Measurements from ENCODE around the gene KCNAB1. TPM values are rescaled to one million over a fixed set of nuclear protein-coding genes. Genes with fewer than 3 reads are reported as not detected.

Gene KCNAB1
- polyA plus RNA-seq, 1 donor (not counting 4 experiments of a cell fraction or from before 2014, with no cell fraction given) = 0.03 TPM

- H3K27ac ChIP-seq (ENCODE audit: control insufficient read depth, insufficient read depth, low read length) = no peak overlapping the region
- no peak overlapping the region for H2AFZ ChIP-seq (ENCODE audit: control insufficient read depth, low read length)
- FAIRE-seq (no peak), DNase-seq (ENCODE audit: low read depth, low spot score) (no peak)
- no peaks in the 10 kb centered on the region for H3K79me2 ChIP-seq (ENCODE audit: control insufficient read depth, insufficient read depth, low read length)
- H4K20me1 ChIP-seq (ENCODE audit: control insufficient read depth, extremely low read depth, insufficient read depth, low read length) = no peaks in the 10 kb centered on the region
- H3K4me3 ChIP-seq (ENCODE audit: control insufficient read depth in 2 of 3, extremely low read depth in 1 of 3, insufficient read depth in 2 of 3, low read depth in 1 of 3, low read length in 3 of 3) = no peak overlapping the region
- no peak for TF ChIP-seq CTCF (optimal IDR thresholded peaks at IDR 0.05 in 1 of 3, IDR thresholded peaks at IDR 0.05 in 1 of 3, conservative IDR thresholded peaks at IDR 0.05 in 1 of 3; ENCODE audit: extremely low read depth in 1 of 3, insufficient read depth in 2 of 3, low read length in 3 of 3)
- TF ChIP-seq EZH2 (IDR thresholded peaks at IDR 0.05; ENCODE audit: low read length) = no peak
- peaks cover 11% of the 10 kb centered on the region for H3K4me1 ChIP-seq (ENCODE audit: control insufficient read depth, extremely low read depth, insufficient read depth, low read length)
- H3K4me2 ChIP-seq (ENCODE audit: control insufficient read depth, extremely low read depth, insufficient read depth, low read depth, low read length) = no peak overlapping the region
- dilution Hi-C loops (cut with MboI; ENCODE audit: extremely low pct_ligation_motif_present, low sequenced_read_pairs) = no loop called here
- no peak overlapping the region for H3K9ac ChIP-seq (ENCODE audit: control insufficient read depth, extremely low read depth, insufficient read depth, low read length)
- no peaks in the 10 kb centered on the region for H3K9me3 ChIP-seq (ENCODE audit: control insufficient read depth, low read depth, low read length)
- H3K9me1 ChIP-seq (ENCODE audit: control insufficient read depth, extremely low read depth, insufficient read depth, low read length) = no peaks in the 10 kb centered on the region
- no peaks in the 10 kb centered on the region for H3K36me3 ChIP-seq (ENCODE audit: control insufficient read depth in 2 of 2, extremely low read depth in 1 of 2, insufficient read depth in 2 of 2, low read length in 2 of 2)
- no peaks in the 10 kb centered on the region for H3K27me3 ChIP-seq (ENCODE audit: control insufficient read depth, extremely low read depth, insufficient read depth, low read length)
Observed at GRCh38 chr3:156532730-156533129, 412.4 kb downstream of the KCNAB1 start.

- Histone ChIP-seq H3K9ac (ENCODE audit: control insufficient read depth, extremely low read depth, insufficient read depth, low read length) (no peak overlapping the region), H3K27me3 (ENCODE audit: control insufficient read depth, extremely low read depth, insufficient read depth, low read length) (no peaks in the 10 kb centered on the region), H3K79me2 (ENCODE audit: control insufficient read depth, insufficient read depth, low read length) (no peaks in the 10 kb centered on the region), H3K9me1 (ENCODE audit: control insufficient read depth, extremely low read depth, insufficient read depth, low read length) (no peaks in the 10 kb centered on the region), H3K4me3 (ENCODE audit: control insufficient read depth in 2 of 3, extremely low read depth in 1 of 3, insufficient read depth in 2 of 3, low read depth in 1 of 3, low read length in 3 of 3) (no peak overlapping the region), H2AFZ (ENCODE audit: control insufficient read depth, low read length) (no peak overlapping the region), H4K20me1 (ENCODE audit: control insufficient read depth, extremely low read depth, insufficient read depth, low read length) (no peaks in the 10 kb centered on the region), H3K4me2 (ENCODE audit: control insufficient read depth, extremely low read depth, insufficient read depth, low read depth, low read length) (no peak overlapping the region), H3K27ac (ENCODE audit: control insufficient read depth, insufficient read depth, low read length) (no peak overlapping the region), H3K4me1 (ENCODE audit: control insufficient read depth, extremely low read depth, insufficient read depth, low read length) (peaks cover 11% of the 10 kb centered on the region), H3K36me3 (ENCODE audit: control insufficient read depth in 2 of 2, extremely low read depth in 1 of 2, insufficient read depth in 2 of 2, low read length in 2 of 2) (no peaks in the 10 kb centered on the region), H3K9me3 (ENCODE audit: control insufficient read depth, low read depth, low read length) (no peaks in the 10 kb centered on the region)
- no peak for TF ChIP-seq CTCF (optimal IDR thresholded peaks at IDR 0.05 in 1 of 3, IDR thresholded peaks at IDR 0.05 in 1 of 3, conservative IDR thresholded peaks at IDR 0.05 in 1 of 3; ENCODE audit: extremely low read depth in 1 of 3, insufficient read depth in 2 of 3, low read length in 3 of 3)
- TF ChIP-seq EZH2 (IDR thresholded peaks at IDR 0.05; ENCODE audit: low read length) = no peak
- no peak for DNase-seq (ENCODE audit: low read depth, low spot score)
- no peak for FAIRE-seq
- dilution Hi-C loops (cut with MboI; ENCODE audit: extremely low pct_ligation_motif_present, low sequenced_read_pairs) = no loop called here
Observed at GRCh38 chr3:156533205-156533604, 412.8 kb downstream of the KCNAB1 start.

Measured in keratinocyte (primary cell).